K562 (cell line): ENCODE measurements around the gene RHOC. TPM values are rescaled to one million over a fixed set of nuclear protein-coding genes. Genes with fewer than 3 reads are reported as not detected.

Experiments used
- CXXC5 ChIP-seq: fragments of 250-450 bp; sonication (Bioruptor Pico); IDR thresholded peaks from 2 replicates; pipeline ENCODE4 v1.8.0; 2022; ENCODE audit warnings: inconsistent platforms, mild to moderate bottlenecking, moderate library complexity
- NFATC3 ChIP-seq: fragments of 450-650 bp; IDR thresholded peaks from 2 replicates; pipeline ENCODE4 v1.6.1; 2017; ENCODE audit warnings: mild to moderate bottlenecking
- NKRF ChIP-seq: fragments of 450-650 bp; IDR thresholded peaks from 2 replicates; pipeline ENCODE4 v1.6.1; 2016; ENCODE audit warnings: borderline replicate concordance
- PBX2 ChIP-seq, 2 experiments: IDR thresholded peaks in 1 of 2; conservative IDR thresholded peaks in 1 of 2; 2 replicates each; pipeline ENCODE4 v1.6.1; 2016; ENCODE audit warnings: low read depth in 2 of 2, mild to moderate bottlenecking in 1 of 2, missing compliant biosample characterization in 1 of 2, missing genetic modification characterization in 1 of 2, moderate library complexity in 1 of 2
- PHF21A ChIP-seq: fragments of 450-650 bp; IDR thresholded peaks from 2 replicates; pipeline ENCODE4 v1.6.1; 2017; ENCODE audit warnings: low read depth, borderline replicate concordance
- POLR2AphosphoS5 ChIP-seq: IDR thresholded peaks from 2 replicates; pipeline ENCODE4 v1.6.1; 2011; ENCODE audit warnings: mild to moderate bottlenecking, low read depth, low read length, moderate library complexity; ENCODE audit not compliant: control insufficient read depth, insufficient read depth
- POLR3A ChIP-seq: IDR thresholded peaks from 2 replicates; pipeline ENCODE4 v1.6.1; 2011; ENCODE audit warnings: borderline replicate concordance, mild to moderate bottlenecking, moderate library complexity; ENCODE audit not compliant: insufficient read length, insufficient read depth; ENCODE audit errors: extremely low read depth
- RBM14 ChIP-seq: fragments of 200-400 bp; formaldehyde crosslinking; IDR thresholded peaks from 2 replicates; pipeline ENCODE4 v1.6.1; 2018; ENCODE audit warnings: low read depth, mild to moderate bottlenecking, low read length, moderate library complexity, borderline replicate concordance; ENCODE audit not compliant: insufficient read depth
- RNF2 ChIP-seq: sonication (generic); IDR thresholded peaks from 2 replicates; pipeline ENCODE4 v1.6.1; 2016
- TAF9B ChIP-seq: fragments of 450-650 bp; IDR thresholded peaks from 2 replicates; pipeline ENCODE4 v1.6.1; 2018; ENCODE audit warnings: mild to moderate bottlenecking; ENCODE audit not compliant: partially characterized antibody
- ZNF184 ChIP-seq: sonication (generic); formaldehyde crosslinking; IDR thresholded peaks from 2 replicates; pipeline ENCODE4 v1.5.0; 2020; ENCODE audit warnings: missing genetic modification reagents
- ZNF561 ChIP-seq: fragments of 450-650 bp; formaldehyde crosslinking; conservative IDR thresholded peaks from 2 replicates; pipeline ENCODE4 v1.4.0; 2020; ENCODE audit warnings: mild to moderate bottlenecking, moderate library complexity
- polyA plus RNA-seq, 8 experiments: library from polyadenylated mRNA; depleted of rRNA in 4 of 8; stranded (reverse) in 5 of 8; unstranded in 3 of 8; fragments of >200 nt; fragmentation: Nextera tagmentation in 2 of 8; fragmentation: Illumina TruSeq in 1 of 8; extraction: Ambion mirVana in 2 of 8; extraction: Trizol in 1 of 8; gene quantifications; 2 replicates each; pipeline versions ENCODE4 v1.2.1 to v1.2.3, GENCODE V29; 2011 to 2014; ENCODE audit warnings: inconsistent platforms in 1 of 8, missing spikeins in 1 of 8
- total RNA-seq, 7 experiments: library from RNA; depleted of rRNA in 6 of 7; stranded (reverse); fragments of >200 nt in 6 of 7; fragmentation: Illumina TruSeq in 2 of 7; extraction: Trizol in 2 of 7; gene quantifications; 2 replicates each; pipeline versions ENCODE4 v1.2.1 to v1.2.3, GENCODE V29; 2011 to 2021; ENCODE audit warnings: low replicate concordance in 1 of 7
- TF ChIP-seq, protein P1 (sequence below): fragments of 250-450 bp; sonication (Bioruptor Pico); IDR thresholded peaks from 2 replicates; pipeline ENCODE4 v1.4.0; 2020
- TF ChIP-seq, protein P2 (sequence below), 2 experiments: fragments of 250-450 bp in 1 of 2; fragments of 450-650 bp in 1 of 2; sonication (Bioruptor Pico) in 1 of 2; IDR thresholded peaks; 2 replicates each; pipeline versions ENCODE4 v1.6.1 to v1.8.0; 2016 to 2021; ENCODE audit warnings: mild to moderate bottlenecking in 2 of 2, moderate library complexity in 2 of 2, missing compliant biosample characterization in 1 of 2, missing genetic modification characterization in 1 of 2

Gene RHOC
- total and polyA plus RNA-seq, 9 of the 15 experiments (the other 6 are each of a cell fraction or from before 2014, with no cell fraction given) = 35.2 to 364 (median 204) TPM

- TF ChIP-seq POLR2AphosphoS5 (peak; percentile 40), PBX2 (CRISPR knock-in tag; IDR thresholded peaks at IDR 0.05; ENCODE audit: low read depth) (no peak), PBX2 (tag; conservative IDR thresholded peaks at IDR 0.05; ENCODE audit: low read depth) (peak; percentile 51), NKRF (no peak), RBM14 (no peak), ZNF184 (CRISPR knock-in tag) (no peak), RNF2 (0 out of 2 replicates have a peak, but pooled peaks have one; percentile 37), POLR3A (no peak), CXXC5 (0 out of 2 replicates have a peak, but pooled peaks have one; percentile 31), NFATC3 (no peak), ZNF561 (0 out of 2 replicates have a peak, but pooled peaks have one; percentile 49), TAF9B (peak; percentile 15), PHF21A (peak; percentile 99)
- TF ChIP-seq, protein P1, sequence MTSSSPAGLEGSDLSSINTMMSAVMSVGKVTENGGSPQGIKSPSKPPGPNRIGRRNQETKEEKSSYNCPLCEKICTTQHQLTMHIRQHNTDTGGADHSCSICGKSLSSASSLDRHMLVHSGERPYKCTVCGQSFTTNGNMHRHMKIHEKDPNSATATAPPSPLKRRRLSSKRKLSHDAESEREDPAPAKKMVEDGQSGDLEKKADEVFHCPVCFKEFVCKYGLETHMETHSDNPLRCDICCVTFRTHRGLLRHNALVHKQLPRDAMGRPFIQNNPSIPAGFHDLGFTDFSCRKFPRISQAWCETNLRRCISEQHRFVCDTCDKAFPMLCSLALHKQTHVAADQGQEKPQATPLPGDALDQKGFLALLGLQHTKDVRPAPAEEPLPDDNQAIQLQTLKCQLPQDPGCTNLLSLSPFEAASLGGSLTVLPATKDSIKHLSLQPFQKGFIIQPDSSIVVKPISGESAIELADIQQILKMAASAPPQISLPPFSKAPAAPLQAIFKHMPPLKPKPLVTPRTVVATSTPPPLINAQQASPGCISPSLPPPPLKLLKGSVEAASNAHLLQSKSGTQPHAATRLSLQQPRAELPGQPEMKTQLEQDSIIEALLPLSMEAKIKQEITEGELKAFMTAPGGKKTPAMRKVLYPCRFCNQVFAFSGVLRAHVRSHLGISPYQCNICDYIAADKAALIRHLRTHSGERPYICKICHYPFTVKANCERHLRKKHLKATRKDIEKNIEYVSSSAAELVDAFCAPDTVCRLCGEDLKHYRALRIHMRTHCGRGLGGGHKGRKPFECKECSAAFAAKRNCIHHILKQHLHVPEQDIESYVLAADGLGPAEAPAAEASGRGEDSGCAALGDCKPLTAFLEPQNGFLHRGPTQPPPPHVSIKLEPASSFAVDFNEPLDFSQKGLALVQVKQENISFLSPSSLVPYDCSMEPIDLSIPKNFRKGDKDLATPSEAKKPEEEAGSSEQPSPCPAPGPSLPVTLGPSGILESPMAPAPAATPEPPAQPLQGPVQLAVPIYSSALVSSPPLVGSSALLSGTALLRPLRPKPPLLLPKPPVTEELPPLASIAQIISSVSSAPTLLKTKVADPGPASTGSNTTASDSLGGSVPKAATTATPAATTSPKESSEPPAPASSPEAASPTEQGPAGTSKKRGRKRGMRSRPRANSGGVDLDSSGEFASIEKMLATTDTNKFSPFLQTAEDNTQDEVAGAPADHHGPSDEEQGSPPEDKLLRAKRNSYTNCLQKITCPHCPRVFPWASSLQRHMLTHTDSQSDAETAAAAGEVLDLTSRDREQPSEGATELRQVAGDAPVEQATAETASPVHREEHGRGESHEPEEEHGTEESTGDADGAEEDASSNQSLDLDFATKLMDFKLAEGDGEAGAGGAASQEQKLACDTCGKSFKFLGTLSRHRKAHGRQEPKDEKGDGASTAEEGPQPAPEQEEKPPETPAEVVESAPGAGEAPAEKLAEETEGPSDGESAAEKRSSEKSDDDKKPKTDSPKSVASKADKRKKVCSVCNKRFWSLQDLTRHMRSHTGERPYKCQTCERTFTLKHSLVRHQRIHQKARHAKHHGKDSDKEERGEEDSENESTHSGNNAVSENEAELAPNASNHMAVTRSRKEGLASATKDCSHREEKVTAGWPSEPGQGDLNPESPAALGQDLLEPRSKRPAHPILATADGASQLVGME (CRISPR knock-in tag) = 0 out of 2 replicates have a peak, but pooled peaks have one; percentile 12
- TF ChIP-seq, protein P2, sequence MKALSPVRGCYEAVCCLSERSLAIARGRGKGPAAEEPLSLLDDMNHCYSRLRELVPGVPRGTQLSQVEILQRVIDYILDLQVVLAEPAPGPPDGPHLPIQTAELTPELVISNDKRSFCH (CRISPR knock-in tag; IDR thresholded peaks at IDR 0.05) = no peak
- TF ChIP-seq, protein P2 (tag; IDR thresholded peaks at IDR 0.05) = 0 out of 2 replicates have a peak, but pooled peaks have one; percentile 33
Measured at GRCh38 chr1:112673592-112674439, 33.1 kb downstream of the RHOC start (continued).
